AG04449 (cell line): Measurements from ENCODE around the gene DGKI.
A peak's percentile ranks its signal among the peaks of the same experiment; 100 is the strongest.

Source experiments
- CTCF ChIA-PET: fragments of 350-600 bp; formaldehyde crosslinking; extraction: SDS; loops from one replicate; lab custom pipeline; 2021; ENCODE audit warnings: antibody characterized with exemption; lab: Yijun Ruan, JAX
- POLR2A ChIA-PET: fragments of 400-600, 350-600 bp; formaldehyde crosslinking; extraction: SDS; loops from one replicate; lab custom pipeline; 2020; ENCODE audit warnings: antibody characterized with exemption, inconsistent platforms; lab: Yijun Ruan, JAX
- DNase-seq: peaks from one replicate; pipeline ENCODE4 v3.0.0-alpha.2; 2010; ENCODE audit warnings: low read depth, low spot score
- H3K4me3 ChIP-seq: 2 replicates; pipeline ENCODE4 v1.5.1; 2011; ENCODE audit warnings: low read depth, mild to moderate bottlenecking, control low read depth, low read length
- TF ChIP-seq, protein P1 (sequence below): IDR thresholded peaks from one replicate; pipeline ENCODE4 v1.5.1; 2011; ENCODE audit warnings: mild to moderate bottlenecking, moderate library complexity, low read length, control low read depth, inconsistent platforms; ENCODE audit not compliant: insufficient read depth; ENCODE audit errors: missing control alignments

DGKI gene

DNA sequence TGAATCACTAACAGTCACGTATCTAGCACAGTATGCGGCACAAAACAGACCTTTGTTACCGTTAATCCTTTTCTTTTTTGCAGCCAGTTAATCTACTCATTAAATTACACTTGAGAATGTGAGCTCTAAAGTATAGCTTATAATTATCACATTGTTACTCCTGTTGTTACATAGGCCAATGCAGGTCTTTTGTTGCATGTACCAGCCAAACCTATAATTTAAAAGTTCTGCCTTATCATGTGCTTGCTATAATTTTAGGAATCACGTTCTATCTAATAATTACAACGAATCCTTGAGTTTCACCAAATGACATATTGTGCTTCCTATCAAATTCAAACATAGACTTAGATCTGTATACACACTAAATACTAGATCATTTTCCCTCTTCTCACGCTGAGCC, 245.1 kb downstream of the DGKI start:
- DNase-seq, result no peak
- ChIA-PET POLR2A (no interaction called here), CTCF (interaction anchor here (1.0 to 2.3 kb wide), 9 partner anchors 13 to 432 kb away, joined by 3 to 13 read pairs (median 5); no protein-coding TSS in a partner anchor)
- no peak overlapping the region for H3K4me3 ChIP-seq
- TF ChIP-seq, protein P1, sequence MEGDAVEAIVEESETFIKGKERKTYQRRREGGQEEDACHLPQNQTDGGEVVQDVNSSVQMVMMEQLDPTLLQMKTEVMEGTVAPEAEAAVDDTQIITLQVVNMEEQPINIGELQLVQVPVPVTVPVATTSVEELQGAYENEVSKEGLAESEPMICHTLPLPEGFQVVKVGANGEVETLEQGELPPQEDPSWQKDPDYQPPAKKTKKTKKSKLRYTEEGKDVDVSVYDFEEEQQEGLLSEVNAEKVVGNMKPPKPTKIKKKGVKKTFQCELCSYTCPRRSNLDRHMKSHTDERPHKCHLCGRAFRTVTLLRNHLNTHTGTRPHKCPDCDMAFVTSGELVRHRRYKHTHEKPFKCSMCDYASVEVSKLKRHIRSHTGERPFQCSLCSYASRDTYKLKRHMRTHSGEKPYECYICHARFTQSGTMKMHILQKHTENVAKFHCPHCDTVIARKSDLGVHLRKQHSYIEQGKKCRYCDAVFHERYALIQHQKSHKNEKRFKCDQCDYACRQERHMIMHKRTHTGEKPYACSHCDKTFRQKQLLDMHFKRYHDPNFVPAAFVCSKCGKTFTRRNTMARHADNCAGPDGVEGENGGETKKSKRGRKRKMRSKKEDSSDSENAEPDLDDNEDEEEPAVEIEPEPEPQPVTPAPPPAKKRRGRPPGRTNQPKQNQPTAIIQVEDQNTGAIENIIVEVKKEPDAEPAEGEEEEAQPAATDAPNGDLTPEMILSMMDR, result no peak

DNA sequence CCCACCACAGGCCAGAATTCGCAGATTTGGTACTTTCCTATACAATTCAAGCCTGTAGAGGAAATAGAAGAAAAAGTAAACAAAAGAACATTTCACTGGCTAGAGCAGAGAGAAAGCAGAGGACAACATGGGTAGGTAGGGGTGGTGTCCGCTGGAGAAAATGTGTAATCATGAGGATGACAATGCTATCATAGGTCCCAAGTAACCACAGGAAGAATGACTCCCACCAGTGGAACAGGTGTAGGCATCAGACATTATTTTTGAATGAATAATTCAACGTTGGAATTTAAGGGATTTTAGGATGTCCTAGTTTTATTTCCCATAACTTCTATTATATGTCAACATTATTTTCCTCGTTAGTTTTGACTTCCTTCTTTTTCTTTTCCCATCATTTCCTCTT, 248.9 kb downstream of the DGKI start:
- no peak for DNase-seq
- ChIA-PET POLR2A (no interaction called here), CTCF (interaction anchor here (1.9 kb wide), 1 partner anchor 8 kb away, joined by 6 read pairs; no protein-coding TSS in a partner anchor)
- no peak overlapping the region for H3K4me3 ChIP-seq
- TF ChIP-seq, protein P1, result no peak

DNA sequence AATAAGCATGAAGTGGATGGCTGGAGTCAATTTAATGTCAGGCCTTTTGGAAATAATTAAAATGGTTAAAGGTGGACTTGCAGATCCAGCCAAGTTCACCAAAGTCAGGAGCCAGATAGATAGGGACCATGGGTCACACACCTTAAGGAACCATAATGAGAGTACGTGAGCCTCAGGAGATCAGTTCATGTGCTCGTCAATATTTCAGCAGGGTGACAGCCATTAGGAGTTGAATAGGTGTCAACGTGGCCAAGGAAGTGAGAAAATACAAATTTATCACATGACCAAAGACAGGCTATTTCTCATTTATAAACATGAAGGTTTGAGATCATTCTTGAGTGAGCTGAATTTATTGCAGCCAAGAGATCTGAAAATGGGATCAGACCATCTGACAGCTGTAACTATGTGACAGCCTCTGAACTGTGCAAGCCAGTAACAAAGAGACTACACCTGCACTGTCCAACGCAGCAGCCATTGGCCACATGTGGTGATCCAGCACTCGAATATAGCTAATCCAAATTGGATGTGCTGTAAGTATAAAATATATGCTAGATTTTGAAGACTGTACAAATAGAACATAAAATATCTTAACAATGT, 253.6 kb downstream of the DGKI start:
- no peak for DNase-seq
- TF ChIP-seq, protein P1, result no peak
- ChIA-PET POLR2A (no interaction called here), CTCF (interaction anchor here (1.0 to 6.1 kb wide), 15 partner anchors 10 to 1478 kb away, joined by 3 to 127 read pairs (median 7); no protein-coding TSS in a partner anchor)
- no peak overlapping the region for H3K4me3 ChIP-seq

DNA sequence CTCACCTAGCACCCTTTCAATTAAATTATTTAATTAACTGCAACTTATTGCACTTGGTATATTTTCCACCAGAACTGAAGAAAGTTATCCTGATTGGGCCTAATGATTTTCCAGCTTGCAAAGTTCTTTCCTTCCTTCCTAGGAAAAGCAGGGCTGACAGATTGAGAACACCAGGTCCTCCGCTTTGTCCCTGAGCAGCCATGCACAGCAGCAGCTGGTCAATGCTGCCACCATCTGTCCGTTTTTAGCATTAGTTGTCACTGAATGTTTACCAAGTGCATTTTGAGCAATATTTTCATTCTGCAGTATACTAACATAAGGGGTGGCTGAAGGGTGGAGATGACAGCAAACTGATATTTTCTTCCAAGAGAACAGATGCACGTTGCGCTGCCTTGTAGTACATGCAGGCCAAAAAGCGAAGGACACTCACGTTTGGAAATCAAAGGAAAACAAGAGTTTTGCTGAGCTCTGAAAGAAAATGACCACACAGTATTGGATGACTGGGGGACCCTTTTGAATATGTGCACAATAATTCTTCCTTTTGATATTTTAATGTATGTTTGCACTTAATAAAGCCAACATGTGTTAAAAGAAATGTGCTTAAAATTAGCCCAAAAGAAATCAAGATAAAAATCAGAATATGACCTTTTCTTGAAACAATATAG, 254.4 kb downstream of the DGKI start:
- no peak for DNase-seq
- TF ChIP-seq, protein P1, result peak; percentile 78
- POLR2A ChIA-PET, result interaction anchor here (0.6 to 2.3 kb wide), 3 partner anchors 12 to 420 kb away, joined by 3 to 7 read pairs (median 4); no protein-coding TSS in a partner anchor
- CTCF ChIA-PET, result interaction anchor here (0.6 to 6.1 kb wide), 46 partner anchors 8 to 1791 kb away, joined by 3 to 127 read pairs (median 4); partner anchors contain the start of gene PTN
- no peak overlapping the region for H3K4me3 ChIP-seq

DNA sequence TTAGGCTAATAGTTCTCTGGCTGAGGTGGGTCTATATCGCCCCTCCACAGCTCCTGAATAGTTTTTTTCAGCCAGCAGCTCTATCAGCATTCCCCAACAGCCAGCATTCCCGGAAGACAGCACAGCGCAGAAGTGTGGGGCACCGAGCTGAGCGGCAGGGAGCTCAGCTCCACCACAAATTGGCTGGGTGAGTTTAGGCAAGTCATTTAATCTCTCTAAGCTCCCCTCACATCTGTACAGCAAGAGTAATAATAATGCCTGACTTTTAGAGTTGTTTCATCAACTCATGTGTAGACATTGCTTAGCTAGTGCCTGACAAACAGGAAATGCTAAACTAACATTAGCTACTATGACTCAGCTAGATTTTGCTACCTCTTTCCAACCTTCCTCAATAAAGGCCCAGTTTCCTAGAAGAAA, 255.3 kb downstream of the DGKI start:
- CTCF ChIA-PET, result interaction anchor here (0.7 to 6.1 kb wide), 38 partner anchors 8 to 1790 kb away, joined by 3 to 127 read pairs (median 4); partner anchors contain the start of gene PTN
- POLR2A ChIA-PET, result interaction anchor here (1.1 to 2.3 kb wide), 3 partner anchors 11 to 411 kb away, joined by 3 to 7 read pairs (median 4); partner anchors contain the start of gene CREB3L2
- TF ChIP-seq, protein P1, result no peak

DNA sequence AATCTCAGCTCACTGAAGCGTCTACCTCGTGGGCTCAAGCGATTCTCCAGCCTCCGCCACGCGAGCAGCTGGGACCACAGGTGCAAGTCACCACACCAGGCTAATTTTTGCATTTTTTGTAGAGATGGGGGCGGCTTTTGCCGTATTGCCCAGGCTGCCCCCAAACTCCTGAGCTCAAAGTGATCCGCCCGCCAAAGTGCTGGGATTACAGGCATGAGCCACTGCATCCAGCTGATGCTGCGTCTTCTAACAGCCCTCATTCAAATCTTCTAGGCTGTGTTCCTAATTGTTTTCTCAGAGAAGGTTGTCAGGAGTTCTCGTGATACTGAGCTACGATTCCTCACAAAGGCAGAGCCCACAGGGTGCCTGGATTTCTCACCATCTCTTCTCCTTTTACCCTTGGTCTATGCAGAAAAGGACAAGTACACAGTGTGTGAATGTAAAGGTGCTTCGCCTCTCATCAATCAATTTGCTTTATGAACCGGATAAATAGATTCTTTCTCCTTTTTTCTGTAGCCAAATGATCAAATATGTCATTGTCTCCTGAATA, 255.9 kb downstream of the DGKI start:
- POLR2A ChIA-PET, result interaction anchor here (1.1 to 2.3 kb wide), 3 partner anchors 10 to 411 kb away, joined by 3 to 7 read pairs (median 4); partner anchors contain the start of gene CREB3L2
- DNase-seq, result no peak
- no peak overlapping the region for H3K4me3 ChIP-seq
- CTCF ChIA-PET, result interaction anchor here (0.9 to 6.1 kb wide), 20 partner anchors 8 to 1475 kb away, joined by 3 to 127 read pairs (median 7); no protein-coding TSS in a partner anchor
- TF ChIP-seq, protein P1, result no peak

More for the DNA sequence above, 255.3 kb downstream of the DGKI start:
- no peak overlapping the region for H3K4me3 ChIP-seq
- no peak for DNase-seq
